Measurements from ENCODE around the gene C19orf38.

Gene C19orf38, protein sequence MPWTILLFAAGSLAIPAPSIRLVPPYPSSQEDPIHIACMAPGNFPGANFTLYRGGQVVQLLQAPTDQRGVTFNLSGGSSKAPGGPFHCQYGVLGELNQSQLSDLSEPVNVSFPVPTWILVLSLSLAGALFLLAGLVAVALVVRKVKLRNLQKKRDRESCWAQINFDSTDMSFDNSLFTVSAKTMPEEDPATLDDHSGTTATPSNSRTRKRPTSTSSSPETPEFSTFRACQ

DNA sequence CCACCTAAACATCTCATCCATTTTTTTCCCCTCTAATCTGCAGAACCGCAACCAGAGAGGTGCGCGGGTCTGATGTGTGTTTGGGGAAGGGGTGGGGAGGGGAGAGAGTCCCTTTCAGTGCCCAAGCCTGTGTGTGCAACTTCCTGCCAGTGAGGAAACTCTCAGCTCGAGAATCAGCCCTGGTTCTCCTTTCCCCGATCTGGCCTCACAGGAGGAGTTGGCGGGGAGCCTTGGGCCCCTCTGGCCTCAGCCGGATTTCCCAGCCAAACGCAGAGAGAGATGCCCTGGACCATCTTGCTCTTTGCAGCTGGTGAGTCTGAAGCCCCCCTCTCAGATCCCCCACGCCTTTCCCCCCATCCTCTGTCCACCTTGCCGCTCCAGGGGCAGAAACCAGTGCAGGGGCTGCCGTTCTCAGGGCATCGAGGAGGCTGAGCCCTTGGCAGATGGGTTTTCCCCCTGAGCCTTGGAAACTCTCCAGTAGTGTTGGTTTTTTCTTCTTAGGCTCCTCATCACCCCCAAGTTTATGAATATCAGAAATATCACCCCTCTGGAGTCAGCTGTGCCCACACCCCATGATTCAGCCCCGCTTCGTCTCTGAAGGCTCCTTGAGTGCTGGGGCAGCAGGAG is at the start of gene C19orf38:
TSS of gene C19orf38 (plus strand) at position 186 of the 627 bp plus-strand sequence. CDS start at position 280, 94 bp downstream.
- no peak for DNase-seq

DNA sequence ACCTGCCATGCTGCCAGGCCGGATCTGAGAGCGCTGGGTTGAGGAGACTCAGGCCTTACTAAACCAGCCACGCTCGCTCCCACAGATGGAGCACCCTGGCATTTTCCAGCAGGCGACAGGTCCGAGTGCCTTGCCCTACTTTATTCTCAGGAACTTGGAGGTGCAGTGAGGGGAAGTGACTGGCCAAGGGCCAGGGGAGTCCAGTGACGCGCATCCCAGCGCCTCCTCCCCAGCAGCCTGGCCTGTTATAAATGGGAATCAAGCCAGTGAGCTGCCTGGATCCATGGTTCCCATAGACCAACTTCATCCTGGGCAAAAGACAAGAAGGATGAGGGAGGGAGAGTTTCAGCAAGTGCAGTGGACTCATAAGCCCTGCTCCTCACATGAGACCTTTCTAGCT is 47.7 kb upstream of the C19orf38 start:
- DNase-seq = no peak

DNA sequence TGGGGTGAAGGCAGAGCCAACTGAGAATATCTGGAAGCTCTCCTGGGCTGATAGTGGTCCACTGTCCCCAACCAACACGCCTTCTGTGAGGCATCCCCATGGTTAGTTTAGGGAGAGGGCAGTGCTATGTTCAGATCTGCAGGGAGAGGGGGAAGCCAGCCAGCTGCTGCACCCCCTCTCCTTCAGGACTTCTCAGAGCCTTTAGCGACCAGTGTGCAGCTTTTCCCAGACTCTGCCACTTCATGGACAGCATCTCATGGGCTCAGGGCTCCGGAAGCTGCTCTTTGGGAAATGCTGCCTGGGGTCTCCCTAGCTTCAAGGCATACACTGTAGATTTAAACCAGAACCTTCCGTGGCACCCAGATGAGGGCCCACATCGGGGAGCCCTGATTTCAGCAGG is 45.7 kb upstream of the C19orf38 start:
- DNase-seq = no peak

DNA sequence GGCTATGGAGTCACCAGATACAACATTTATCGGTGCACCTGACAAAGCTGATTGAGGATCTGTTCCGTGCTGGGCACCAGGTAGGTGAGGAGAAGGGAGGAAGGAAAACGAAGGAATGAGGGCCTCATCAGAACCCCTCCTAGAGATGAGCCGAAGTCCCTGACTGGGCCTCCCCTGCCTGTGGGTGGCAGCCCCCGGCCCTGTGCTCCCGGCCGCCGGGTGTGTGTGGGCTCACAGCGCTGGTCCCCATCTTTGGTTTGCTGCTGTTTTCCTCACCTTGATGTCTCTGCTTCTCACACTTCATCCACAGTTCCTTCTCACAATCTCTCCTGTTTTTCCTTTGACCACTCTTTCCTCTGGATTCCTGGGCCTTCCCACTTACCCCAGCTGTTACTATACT is 45.0 kb upstream of the C19orf38 start:
- no peak for DNase-seq

DNA sequence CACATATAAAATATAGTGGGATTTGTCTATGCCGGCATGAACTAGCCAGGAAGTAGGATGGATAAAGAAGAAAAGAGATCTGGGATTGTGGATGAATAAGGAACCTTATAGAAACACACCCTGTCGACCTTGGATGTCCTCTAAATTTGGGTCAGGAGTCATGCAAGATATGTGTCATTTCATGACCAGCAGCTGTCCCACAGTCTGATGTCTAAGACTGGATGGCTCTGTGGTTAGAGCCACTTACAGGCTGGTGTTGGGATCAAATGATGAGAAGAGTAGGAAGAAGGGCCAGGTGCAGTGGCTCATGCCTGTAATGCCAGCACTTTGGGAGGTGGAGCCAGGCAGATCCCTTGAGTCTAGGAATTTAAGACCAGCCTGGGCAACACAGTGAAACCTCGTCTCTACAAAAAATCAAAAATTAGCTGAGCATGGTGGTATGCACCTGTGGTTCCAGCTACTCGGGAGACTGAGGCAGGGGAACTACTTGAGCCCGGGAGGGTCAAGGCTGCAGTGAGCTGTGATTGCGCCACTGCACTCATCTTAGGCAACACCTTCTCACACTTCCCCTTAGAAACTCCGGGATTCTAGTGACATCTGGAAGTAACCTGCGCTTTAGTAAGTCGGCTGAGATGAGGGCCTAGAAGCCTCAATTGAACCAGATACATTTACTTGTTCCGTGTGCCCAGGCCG is 43.0 kb upstream of the C19orf38 start:
- DNase-seq = no peak

DNA sequence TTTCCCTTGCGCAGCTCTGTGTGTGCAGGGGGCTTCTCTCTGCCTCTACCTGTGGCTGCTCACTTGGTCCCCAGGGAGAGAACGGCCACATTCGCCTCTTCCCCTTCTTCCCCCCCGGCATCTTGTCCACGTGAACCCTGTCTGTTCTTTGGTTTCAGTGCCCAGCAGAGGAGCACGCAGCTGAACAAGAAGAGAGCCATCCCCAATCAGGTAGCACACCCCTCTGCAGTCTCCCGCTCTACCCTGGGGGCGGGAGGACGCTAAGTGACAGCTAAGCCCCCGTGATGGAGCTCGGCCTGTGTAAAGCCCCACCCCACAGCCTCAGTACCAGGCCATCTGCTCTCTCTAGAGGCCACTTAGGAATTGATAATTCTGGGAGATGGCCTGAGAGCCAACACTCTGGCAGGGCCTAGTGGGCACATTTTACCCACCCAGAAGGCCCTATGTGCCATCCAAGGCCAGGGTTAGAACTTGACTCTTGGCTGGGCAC is 42.4 kb upstream of the C19orf38 start:
- no peak for DNase-seq

DNA sequence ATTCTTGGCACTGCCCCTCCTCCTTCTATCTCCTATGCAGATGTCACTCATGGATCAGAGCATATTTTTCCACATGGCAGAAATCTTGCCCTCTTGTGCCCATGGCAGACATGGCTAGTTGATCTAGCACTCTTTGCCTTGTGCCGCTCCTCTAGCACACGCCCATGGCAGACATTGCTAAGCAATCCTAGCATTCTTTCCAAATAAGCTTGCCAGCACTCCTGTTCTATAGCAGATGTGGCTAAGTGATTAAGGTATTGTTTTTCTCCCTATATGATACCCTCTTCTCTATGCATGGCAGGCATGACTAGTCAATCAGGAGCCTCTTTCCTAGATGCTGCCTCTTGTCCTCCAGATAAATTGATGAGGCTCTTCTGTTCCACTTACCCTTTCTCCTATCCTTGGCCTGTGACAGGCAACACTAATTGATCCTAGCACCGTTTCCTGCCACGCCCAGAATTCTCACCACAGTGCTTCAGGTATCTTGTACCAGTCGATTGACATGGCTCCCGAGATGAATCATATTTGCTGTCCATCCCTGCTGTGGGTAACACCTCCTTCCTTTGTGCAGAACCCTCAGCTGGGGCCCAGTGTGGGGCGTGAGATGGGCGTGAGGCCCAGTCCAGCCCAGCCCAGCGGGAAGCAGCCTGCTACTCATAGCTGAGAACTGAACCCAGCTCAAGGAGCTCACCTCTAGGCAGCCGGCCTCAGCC is 39.1 kb upstream of the C19orf38 start:
- no peak for DNase-seq

DNA sequence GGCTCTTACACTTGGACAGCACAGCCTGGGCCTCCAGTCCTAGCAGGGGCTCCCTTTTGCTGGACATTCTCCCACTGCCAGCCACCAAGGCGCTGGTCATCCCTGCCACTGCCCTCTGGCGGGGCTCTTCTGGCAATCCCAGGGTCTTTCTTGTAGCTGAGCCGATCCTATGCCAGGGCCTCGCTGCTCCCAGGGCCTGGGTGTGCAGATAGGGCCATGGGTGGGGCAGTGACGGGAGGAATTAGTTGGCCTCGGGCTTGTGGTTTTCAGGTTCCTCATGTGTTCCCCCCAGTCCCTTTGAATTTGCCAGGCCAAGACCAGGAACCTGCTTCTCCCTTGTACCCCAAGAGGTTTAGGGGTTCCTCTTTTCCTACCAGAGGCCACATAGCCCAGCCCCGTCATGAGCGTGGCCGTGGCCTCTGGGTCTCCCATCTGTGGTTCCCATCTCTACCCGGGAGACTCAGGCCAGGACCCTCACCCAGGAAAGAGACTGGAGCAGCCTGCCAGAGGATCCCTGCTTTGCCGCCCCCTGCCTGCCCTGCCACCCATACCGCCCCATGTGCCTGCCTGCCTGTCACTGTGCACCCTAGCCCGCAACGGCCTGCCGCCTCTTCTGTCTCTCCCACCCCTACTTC is 38.4 kb upstream of the C19orf38 start:
- DNase-seq = no peak

DNA sequence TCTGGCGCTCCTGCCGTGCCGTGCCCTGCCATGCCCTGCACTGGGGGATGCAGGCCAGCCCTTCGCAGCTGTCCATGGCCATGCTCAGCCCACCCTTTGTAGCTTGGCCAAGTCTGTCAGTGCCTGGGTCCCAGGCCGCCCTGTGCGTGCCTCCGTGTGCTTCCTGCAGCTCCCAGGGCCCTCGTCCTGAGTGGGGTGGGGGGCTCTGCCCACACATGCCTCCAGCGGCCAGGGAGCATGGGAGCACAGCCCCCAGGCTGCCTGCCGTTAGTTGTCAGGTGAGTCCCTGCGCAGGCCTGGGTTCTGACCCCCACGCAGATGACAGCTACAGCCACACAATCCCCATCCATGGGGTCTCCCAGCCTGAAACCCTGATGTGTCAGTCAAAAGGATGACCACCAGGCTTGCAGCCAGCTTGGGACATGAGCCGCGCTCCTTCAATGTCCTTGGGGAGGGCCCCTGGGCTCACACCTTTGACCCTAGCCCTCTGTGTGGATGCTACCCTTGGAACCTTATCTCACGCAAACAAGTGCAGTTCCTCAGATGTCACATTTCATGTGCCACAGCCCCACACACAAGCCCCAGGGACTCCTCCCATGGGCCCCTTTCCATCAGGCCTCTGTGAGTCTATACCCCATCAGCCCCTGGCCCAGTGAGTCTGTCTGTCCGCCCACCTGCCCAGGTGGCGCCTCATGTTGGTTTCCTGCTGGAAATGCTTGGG is 36.7 kb upstream of the C19orf38 start:
- DNase-seq = no peak

DNA sequence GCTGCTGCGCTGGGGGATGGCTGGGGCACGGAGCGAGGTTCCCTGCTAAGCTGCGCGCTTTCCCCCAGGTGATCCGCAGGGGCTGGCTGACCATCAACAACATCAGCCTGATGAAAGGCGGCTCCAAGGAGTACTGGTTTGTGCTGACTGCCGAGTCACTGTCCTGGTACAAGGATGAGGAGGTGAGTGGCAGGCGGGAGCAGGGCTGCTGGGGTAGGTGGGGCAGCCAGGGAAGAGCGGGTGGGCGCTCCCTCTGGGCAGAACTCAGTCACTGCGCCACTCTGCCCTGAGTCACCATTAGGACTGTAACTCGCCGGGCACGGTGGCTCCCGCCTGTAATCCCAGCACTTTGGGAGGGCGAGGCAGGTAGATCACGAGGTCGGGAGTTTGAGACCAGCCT is 36.0 kb upstream of the C19orf38 start:
- DNase-seq = no peak

DNA sequence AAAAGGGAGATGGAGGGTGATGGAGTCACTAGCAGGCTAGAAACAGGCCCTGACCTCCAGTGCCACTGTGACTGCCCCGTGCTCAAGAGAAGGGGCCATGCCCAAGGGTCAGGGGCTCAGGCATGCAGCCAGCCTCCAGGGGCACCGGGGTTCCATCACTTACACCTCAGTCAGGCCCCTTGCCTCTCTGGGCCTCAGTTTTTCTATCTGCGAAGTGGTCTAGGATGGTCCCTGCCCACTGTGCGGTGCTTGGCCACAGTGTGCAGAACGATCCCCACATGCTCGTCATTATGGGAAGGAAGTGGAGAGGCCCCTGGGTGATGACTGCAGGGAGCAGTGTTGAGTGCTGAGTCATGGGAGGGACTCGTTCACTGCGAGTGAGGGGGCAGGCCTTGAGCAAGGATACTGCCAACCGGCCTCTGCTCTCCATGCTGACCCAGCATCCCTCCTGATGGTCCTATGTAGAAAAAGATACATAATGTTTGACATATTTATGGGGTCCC is 35.3 kb upstream of the C19orf38 start:
- peak; percentile 68 for DNase-seq

DNA sequence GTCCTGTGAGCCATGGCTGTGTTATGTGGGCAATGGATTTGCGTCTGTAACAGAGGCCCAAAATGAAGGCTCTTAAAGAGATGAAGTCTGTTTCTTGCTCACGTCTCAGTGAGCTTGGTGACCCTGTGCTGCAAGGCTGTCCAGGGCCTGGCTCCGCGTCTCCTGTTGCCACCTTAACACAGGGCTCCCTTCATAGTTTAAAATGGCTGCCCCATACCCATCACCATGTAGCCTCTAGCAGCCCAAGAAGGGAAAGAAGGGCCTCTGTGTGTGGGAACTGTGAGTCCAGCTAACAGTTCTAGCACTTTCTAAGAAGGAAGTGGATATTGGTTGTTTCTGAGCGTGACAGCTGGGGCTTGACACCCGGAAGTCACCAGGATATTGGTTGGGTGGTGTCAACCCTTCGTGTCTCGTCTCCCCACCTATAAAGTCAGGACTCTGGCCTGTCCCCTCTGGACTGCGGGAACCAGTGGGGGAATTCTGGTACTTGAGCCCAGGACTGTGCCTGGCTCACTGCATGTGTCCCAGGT is 33.1 kb upstream of the C19orf38 start:
- DNase-seq = no peak

DNA sequence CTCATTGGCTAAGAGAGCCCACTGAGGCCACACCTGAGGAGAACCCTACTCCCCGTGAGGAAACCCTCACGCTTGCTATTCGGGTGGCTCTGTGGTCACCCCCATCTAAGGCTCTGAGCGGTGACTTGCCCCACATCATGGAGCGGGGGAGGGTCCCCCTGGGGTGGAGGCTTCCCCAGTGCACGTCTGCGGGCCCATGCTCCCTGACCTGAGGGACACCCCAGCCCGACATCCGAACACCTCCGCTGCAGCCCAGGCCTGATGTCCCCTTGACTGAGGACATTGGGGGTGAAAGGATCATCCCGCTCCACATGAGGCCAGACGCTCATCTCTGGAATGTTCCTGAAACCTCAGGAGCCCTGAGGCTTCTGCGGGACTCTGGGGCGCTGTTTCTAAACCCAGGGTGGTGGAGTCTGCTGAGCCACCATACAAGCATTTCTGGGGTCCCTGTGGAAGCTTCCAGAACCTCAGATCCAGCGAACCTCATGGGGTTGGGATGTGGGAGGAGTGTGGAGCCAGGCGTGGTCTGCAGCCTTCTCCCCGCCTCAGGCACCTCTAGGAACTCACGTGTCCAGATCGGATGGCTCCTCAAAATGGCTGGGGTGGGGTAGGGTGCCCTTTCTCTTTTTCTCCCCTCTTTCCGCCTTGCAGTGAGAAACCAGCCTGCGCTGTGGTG is 32.1 kb upstream of the C19orf38 start:
- DNase-seq = no peak

DNA sequence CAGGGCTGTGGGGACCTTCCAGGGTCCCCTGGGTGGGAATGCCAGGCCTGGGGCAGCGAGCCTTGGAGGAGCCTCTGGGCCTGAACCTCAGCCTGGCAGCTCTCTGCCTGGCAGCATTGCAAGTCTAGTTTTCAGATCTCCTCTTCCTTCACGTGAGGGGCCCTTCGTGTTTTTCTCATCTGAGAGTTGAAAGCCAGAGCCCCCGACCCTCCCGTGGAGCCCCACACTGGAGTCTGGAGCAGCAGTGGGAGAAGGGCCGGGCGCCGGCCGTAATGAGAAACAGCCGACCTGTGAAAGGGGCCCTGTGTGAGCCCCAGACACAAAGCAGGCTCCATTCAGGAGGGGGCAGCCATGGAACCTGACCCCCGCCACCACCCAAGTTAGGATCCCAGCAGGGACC is 31.5 kb upstream of the C19orf38 start:
- DNase-seq = no peak

DNA sequence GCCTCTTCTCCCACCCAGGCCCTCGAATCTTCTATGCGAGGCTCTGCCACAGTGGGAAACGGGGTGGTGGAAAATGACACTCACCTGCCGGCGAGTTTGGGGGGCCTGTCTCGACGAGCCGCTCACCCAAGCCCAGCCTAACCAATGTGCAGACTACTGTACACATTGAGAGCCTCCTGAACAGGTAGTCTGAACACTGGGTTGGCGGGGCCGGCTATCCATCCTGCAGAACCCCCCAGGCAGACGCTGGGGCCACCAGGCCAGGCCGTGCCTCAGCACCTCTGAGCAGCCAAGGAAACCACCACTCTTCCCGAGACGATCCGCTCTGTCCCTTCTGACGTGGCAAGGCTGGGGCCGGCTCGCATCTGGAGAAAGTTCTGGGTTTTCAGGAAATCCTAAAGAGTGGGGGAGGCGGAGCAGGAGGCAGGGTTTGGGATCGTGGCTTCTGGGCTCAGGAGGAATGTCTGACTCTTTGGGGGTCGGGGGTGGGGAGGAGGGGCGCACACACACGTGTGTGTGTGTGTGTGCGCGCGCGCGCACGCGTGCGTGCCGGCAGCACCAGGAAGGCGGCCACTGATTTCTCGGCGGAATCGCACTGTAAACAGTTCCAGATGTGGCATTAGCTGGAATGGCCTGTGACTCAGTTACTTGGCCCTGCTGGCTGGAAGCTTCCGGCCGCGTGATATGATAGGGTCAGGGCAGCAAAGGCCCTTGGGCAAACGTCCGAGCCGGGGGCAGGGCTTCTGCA is 30.8 kb upstream of the C19orf38 start:
- DNase-seq = no peak

DNA sequence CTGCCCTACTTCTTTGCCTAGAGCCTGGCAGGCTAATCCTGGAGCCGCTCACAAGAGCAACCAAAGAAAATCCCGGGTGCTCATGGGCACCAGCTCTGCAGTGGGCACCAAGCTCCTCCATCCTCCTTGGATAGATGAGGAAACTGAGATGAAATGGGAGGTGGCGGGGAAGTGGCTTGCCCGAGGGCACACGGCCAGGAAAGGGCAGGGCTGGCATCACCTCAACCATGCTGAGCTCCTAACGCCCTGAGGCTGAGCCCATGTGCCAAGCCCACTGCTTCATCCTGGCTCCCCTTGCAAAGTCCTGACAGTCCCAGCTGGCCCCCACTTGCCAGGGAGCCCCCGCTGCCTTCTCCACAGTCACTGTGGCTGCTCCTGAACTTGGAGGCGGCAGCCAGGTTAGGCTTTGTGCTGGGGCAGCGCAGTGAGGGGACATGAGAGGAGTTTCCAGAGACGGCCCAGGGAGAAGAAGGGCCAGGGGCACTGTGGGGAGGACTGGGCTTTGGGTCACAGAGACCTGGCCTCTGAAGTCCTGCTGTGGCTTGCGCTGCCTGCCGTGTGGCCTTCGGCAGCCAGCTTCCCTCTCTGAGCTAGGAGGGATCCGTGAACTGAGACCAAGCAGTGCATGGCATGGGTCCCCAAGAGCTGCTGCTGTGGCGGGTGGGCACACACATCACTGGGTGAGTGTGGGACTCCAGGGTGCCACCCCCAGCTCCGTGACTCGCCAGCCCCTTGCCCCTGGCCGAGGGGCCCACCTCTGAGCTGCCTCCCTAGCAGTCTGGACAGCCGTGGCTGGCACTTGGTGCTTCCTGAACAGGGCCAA is 29.7 kb upstream of the C19orf38 start:
- DNase-seq = no peak

DNA sequence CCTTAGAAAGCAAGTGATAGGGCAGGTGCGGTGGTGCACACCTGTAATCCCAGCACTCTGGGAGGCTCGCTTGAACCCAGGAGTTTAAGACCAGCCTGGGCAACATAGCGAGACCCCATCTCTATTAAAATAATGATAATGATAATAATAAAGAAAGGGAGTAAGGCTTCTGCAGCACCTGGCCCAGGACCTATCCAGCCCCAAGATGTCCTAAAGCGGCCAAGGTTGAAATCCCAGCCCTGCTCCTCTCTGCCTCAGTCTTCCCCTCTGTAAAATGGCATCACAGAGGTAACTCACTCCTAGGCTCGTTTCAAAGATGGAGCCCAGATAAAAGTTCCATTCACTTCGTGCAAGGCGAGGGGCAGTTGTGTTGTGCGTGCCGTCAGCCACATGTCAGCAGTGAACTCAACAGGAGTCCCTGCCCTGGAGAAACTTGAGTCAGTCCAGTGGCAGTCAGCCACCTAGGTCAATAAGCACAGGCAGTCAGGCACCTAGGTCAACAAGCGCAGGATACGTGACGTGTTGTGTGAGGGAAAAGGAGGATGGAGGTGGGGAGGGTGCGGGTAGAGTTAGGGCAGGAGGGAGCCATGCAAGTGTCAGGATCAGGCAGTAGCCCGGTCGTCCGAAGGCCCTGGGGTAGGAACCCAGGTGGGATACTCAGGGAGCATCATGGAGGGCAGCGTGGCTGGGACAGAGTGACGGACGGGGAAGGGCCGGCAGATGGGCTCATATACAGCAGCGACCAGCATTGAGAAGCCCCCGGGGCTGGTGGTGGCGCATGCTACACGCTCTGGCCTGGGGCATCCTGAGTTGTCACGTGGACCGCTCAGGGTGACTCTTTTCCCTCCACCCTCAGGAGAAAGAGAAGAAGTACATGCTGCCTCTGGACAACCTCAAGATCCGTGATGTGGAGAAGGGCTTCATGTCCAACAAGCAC is 28.8 kb upstream of the C19orf38 start:
- no peak for DNase-seq

DNA sequence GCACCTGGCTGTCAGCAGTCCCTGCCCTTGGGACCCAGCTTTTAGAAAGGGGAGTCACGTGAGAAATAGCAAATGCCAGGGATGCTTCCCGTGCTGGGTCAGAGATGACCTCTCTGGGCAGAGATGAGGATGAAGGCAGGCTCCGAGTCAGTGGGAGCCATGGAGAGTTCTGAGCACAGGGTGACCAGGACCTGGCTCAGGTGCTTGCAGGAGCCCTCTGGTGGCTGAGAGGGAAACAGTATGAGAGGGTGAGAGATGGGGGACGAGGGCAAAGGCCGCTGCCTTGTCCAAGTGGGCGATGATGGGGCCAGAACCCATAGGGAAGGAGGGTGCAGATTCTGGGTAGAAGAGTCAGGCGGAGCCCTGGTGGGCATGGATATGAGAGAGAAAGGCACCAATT is 28.0 kb upstream of the C19orf38 start:
- no peak for DNase-seq

Measured in activated CD8-positive, alpha-beta memory T cell treated with anti-CD3 and anti-CD28 coated beads for 24 hours (primary cell).